HL-60 (cell line): ENCODE measurements around the gene PWWP2B.

Experiments used
- DNase-seq, 2 experiments: peaks; one replicate each; pipeline ENCODE4 v3.0.0-alpha.2; 2010 to 2020; ENCODE audit warnings: low read depth in 1 of 2, low spot score in 1 of 2
- H3K27ac ChIP-seq: fragments of 250-450 bp; sonication (Bioruptor Pico); replicated peaks from 2 replicates; pipeline ENCODE4 v1.5.1; 2020; ENCODE audit warnings: mild to moderate bottlenecking, moderate library complexity
- H3K27me3 ChIP-seq: fragments of 250-450 bp; sonication (Bioruptor Pico); 2 replicates; pipeline ENCODE4 v1.5.1; 2021; ENCODE audit warnings: mild to moderate bottlenecking, moderate library complexity; ENCODE audit not compliant: insufficient read depth, poor library complexity, severe bottlenecking
- H3K4me3 ChIP-seq: replicated peaks from 2 replicates; pipeline ENCODE4 v1.5.1; 2011; ENCODE audit warnings: mild to moderate bottlenecking, control low read depth, low read length; ENCODE audit not compliant: insufficient read depth
- GABPA ChIP-seq: IDR thresholded peaks from 2 replicates; pipeline ENCODE4 v1.6.1; 2012; ENCODE audit warnings: low read depth
- POLR2AphosphoS5 ChIP-seq: IDR thresholded peaks from 2 replicates; pipeline ENCODE4 v1.6.1; 2012; ENCODE audit warnings: low read depth
- REST ChIP-seq: IDR thresholded peaks from 2 replicates; pipeline ENCODE4 v1.6.1; 2012; ENCODE audit warnings: low read depth; ENCODE audit not compliant: insufficient replicate concordance
- SPI1 ChIP-seq: IDR thresholded peaks from 2 replicates; pipeline ENCODE4 v1.6.1; 2012; ENCODE audit warnings: low read depth, mild to moderate bottlenecking, borderline replicate concordance
- TF ChIP-seq, protein P1 (sequence below): IDR thresholded peaks from one replicate; pipeline ENCODE4 v1.5.1; 2011; ENCODE audit warnings: low read length, control low read depth, inconsistent platforms; ENCODE audit not compliant: insufficient read depth

Gene PWWP2B

GRCh38 chr10:132446661-132447445 is 49.9 kb downstream of the PWWP2B start:
- peak; percentile 94 for TF ChIP-seq SPI1
- TF ChIP-seq, protein P1, sequence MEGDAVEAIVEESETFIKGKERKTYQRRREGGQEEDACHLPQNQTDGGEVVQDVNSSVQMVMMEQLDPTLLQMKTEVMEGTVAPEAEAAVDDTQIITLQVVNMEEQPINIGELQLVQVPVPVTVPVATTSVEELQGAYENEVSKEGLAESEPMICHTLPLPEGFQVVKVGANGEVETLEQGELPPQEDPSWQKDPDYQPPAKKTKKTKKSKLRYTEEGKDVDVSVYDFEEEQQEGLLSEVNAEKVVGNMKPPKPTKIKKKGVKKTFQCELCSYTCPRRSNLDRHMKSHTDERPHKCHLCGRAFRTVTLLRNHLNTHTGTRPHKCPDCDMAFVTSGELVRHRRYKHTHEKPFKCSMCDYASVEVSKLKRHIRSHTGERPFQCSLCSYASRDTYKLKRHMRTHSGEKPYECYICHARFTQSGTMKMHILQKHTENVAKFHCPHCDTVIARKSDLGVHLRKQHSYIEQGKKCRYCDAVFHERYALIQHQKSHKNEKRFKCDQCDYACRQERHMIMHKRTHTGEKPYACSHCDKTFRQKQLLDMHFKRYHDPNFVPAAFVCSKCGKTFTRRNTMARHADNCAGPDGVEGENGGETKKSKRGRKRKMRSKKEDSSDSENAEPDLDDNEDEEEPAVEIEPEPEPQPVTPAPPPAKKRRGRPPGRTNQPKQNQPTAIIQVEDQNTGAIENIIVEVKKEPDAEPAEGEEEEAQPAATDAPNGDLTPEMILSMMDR, result peak; percentile 39
- peak; percentile 56 for TF ChIP-seq POLR2AphosphoS5
- TF ChIP-seq GABPA, result 0 out of 2 replicates have a peak, but pooled peaks have one; percentile 27
- TF ChIP-seq REST, result no peak
- H3K4me3 ChIP-seq, result peak overlapping the region; percentile 48
- peak overlapping the region; percentile 94 for H3K27ac ChIP-seq
- peak; percentile 93 to 94 for DNase-seq
- no peaks in the 10 kb centered on the region for H3K27me3 ChIP-seq

- DNase-seq, result peak; percentile 70 to 84
- TF ChIP-seq POLR2AphosphoS5, result peak; percentile 75
- TF ChIP-seq, protein P1, result no peak
- peak; percentile 82 for TF ChIP-seq SPI1
- no peak for TF ChIP-seq GABPA
- no peaks in the 10 kb centered on the region for H3K27me3 ChIP-seq
- H3K4me3 ChIP-seq, result peak overlapping the region; percentile 48
- peak overlapping the region; percentile 94 for H3K27ac ChIP-seq
These were observed 50.6 kb downstream of the PWWP2B start for GRCh38 chr10:132447446-132448247.

GRCh38 chr10:132448248-132448731 is 51.3 kb downstream of the PWWP2B start:
- Histone ChIP-seq H3K4me3 (no peak overlapping the region), H3K27ac (peak overlapping the region; percentile 94), H3K27me3 (no peaks in the 10 kb centered on the region)
- DNase-seq, result peak; percentile 89 to 92
- TF ChIP-seq SPI1 (no peak), GABPA (no peak), REST (no peak), POLR2AphosphoS5 (no peak; the same call in 1 of the 2 replicates)
- TF ChIP-seq, protein P1, result no peak
